T-helper 1 cell (primary cell): ENCODE data around the gene FAM184B.

ENCODE experiments used
- DNase-seq, 5 donors: peaks; one replicate each; pipeline ENCODE4 v3.0.0-alpha.2; 2012 to 2020

The FAM184B gene

DNA sequence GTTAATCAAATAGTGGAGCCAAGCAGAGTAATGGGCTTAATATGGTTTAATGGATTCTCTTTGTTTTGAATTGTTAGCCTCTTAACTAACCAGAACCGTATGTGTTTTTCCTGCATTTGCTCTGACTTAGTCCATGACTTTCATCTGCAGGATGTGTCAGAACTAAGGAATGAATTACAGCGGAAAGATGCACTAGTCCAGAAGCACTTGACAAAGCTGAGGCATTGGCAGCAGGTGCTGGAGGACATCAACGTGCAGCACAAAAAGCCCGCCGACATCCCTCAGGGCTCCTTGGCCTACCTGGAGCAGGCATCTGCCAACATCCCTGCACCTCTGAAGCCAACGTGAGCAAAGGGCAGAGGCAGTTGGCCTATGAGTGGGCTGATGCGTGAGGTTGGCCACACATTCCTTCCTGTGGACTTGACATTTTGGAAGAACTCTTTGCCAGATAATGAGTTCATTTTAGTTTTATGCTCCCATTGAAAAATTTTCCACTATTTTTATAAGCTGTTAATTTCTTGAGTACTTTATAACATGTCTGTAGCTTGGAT is 157.9 kb downstream of the FAM184B start:
- no peak for DNase-seq

DNA sequence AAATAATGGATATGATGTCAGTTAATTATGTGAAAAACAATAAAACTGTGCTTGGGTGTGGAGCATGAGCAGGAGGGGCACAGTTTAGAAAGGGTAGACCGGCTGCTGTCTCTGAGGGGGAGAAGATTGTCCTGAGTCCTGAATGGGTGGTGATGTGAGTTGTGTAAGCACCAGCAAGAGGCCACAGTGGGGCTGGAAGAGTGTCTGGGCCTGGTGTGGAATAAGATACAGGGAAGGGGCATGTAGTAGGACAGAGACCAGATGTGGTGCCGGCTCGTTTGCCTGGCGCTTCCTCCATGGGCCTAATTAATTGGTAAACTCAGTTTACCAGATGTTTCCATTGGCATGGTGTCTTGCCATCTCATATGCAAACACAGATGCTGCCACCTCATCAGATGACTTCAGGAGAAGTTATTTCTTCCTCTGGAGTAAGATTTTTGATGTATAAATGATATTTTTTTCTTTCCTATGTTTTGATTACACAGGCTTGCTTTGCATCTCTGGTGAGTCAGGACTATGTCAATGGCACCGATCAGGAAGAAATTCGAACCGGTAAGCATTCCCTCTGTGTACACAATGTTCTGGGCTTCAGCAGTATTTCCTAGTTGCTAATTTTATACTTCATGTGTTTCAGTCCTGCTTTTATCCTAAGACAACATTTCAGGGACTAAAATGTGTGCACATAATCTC is 161.9 kb downstream of the FAM184B start:
- no peak for DNase-seq

DNA sequence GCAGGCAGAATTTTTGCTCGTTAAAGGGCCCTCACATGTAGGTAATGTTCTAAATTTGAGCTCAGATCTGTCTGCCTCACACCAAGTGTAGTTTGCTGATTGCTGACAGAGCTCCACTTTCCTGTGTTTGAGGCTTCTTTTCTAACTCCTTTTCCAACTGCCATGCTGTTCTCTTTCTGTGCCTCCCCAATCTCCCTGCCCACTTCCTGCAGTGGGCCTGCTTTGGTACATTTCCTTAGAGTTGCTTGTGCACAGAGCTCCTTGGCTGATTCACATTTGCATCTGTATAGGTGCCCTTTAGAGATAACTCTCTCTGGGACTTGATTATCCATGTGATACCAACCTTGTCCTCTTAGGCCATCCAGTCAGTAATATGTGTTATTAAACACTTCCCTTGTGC is 162.5 kb downstream of the FAM184B start:
- DNase-seq = no peak

DNA sequence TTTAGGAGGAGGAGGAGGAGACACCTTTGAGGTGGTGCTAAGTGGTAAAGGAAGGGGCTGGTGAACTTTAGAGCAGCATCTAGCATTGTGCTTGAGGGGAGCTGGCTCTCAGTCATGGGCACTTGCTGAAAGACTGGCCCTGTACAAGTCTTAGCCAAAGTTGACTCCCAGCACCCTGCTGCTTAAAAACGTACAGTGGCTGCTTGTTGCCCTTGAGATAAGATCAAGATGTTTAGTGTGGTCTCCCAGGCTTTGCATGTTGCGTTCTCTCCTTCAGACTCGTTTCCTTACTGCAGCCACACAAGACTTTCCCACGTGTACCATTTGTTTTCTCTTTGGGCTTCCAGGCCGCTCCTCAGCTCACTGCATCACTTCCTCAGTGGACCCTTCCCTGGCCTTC is 165.1 kb downstream of the FAM184B start:
- DNase-seq = no peak

DNA sequence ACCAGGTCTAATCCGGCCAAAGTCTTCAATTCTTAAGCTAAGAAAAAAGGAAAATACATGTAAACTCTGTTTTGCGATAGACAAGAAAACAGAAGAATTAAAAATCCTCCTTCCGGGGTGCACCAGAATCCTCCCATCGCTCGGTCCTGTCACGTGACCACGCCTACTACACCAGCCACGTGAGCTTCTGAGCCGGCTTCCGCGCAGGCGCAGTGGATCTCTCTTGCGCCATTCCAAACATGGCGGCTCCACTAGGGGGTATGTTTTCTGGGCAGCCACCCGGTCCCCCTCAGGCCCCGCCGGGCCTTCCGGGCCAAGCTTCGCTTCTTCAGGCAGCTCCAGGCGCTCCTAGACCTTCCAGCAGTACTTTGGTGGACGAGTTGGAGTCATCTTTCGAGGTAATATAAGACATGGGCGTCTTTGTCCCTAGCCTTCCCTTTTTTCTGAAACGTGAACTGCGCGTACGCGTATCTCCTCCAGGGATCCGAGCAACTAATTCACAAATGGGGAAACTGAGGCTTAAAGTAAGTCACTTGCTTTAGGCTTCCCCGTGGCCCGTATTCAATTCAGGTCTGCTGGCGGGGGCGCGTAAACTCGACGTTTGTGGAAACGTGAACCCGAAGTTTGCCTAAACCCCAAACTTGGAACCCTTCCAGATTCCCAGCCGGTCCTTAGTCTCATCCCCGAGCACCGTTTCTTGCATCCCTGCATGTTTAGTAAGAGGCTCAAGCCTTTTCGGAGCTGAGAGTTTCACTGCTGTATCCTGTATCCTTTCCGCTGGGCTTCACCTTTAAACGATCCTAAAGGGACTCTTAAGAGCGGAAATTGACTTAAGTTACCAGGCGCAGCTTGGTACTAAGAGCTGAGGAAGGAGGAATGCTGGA is 166.8 kb downstream of the FAM184B start, which contains the start of gene MED28:
TSS of gene MED28 (plus strand) at position 226 of the 884 bp plus-strand sequence. CDS start at position 240, 14 bp downstream.
- DNase-seq = peak; percentile 94 to 97 (median 94)

DNA sequence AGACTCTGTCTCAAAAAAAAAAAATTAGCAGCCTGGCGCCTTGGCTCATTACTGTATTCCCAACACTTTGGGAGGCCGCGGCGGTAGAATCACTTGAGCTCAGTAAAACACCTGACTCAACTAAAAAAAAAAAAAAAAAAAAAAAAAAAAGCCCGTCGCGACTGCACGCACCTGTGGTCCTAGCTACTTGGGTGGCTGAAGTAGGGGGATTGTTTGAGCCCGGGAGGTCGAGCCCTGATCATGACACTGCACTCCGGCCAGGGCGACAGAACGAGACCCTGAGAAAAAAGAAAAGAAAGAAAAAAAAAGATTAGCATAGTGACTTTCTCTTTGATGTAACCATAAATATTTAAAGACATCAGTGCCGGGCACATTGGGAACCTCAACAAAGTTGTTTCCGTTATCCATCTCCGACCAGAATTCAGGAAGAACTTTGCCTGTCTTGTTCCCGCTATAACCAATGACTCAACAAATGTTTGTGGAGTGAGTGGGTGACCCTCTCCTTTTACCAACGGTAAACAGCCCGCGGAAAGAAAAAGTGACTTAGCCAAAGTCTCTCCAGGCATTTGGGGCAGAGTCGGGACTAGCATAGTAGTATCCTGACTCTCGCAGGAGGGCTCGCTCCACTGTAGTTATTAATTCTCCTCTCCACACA is 167.5 kb downstream of the FAM184B start:
- peak in 3 of 5 donors; percentile 13 to 20 (median 15) for DNase-seq

DNA sequence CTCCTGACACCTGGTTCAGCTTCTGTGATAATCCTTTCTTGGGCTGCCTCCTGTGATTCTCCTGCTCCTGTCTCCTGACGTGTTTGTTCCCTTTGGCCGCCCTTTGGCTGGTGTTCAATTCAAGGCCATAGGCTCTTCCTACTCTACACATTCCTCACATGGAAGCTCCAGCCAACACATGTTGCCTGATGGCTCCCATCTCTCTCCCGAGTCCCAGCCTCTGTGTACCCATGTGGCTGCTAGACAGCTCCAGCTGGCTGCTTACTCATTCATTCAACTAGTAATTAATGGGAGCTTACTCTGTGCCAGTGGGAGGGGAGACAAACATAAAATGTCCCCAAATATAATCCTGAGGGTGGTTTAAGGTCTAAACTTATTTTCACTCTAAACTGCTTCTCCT is 176.2 kb downstream of the FAM184B start:
- no peak for DNase-seq

DNA sequence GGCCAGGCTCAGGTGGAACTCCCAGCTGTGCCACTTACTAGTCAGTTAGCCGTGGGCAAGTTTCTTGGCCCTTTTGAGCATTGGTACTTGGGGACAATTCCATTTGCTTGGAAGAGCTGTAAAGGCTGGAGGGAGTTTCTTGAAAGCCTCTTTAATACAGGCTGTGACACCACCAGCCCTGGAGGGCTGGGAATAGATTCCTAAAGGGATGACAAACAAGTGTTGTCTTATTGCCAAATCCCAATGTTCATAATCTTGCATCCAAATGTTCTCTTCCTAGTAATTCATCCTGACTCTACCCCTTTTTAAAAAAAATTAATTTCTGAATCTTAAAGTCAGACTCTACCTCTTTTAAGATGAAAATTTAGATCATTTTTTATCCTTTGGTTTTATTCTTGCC is 181.6 kb downstream of the FAM184B start:
- DNase-seq = no peak

DNA sequence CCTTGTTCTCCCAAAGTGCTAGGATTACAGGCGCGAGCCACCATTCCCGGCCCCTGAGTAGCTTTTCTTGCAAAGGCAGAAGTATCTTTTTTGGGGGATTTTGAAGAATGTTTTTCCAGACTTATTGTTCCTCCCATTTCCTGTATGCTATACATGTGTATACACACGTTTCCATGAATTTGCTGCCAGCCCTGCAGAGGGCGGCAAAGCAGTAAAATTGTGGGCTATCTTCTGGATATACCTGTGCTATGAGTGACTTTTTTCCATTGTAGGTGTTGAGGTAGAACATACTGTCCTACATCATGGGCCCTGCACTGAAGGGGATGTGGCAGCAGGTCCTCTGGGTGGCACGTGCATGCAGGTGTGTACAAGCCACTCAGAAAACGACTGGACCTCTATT is 183.9 kb downstream of the FAM184B start:
- no peak for DNase-seq

DNA sequence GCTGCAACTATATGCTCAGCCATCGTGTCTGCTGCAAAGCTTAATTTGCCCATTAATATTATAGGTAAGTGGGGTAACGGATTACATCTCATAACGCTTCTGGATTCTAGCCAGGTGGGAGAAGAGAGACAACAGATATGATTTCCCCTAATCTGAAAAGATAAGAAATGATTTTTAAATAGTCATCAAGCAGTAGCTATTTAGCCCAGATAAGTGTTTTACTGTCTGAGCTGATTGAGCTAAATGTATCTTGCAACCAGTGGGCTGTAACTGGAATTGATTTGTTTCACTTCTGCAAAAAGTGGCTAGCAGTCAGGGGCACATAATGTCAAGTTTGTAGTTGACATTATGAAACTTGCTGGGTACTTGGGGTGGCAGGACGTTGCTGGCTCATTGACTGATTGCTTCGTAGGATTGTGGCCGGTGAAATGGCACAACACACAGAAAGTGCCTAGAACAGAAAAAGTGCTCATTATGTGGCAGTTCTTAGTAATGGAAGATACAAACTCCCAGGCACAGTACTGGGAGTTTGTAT is 185.9 kb downstream of the FAM184B start:
- no peak for DNase-seq

DNA sequence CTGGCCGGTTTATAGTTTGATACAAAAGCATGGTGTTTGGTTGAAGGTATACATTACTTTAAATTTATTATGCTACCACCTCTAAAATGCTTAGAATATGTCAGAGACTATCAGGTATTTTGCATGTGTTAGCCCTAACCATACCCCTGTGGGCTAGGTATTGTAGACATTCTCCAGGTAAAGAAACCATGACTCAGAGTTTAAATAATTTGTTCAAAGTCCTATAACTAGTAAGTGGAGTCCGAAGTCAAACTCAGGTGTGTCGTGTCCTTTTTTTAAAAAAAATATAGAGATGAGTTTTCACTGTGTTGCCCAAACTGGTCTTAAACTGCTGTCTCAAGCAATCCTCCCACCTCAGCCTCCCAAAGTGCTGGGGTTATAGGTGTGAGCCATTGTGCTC is 192.1 kb downstream of the FAM184B start:
- DNase-seq = no peak

DNA sequence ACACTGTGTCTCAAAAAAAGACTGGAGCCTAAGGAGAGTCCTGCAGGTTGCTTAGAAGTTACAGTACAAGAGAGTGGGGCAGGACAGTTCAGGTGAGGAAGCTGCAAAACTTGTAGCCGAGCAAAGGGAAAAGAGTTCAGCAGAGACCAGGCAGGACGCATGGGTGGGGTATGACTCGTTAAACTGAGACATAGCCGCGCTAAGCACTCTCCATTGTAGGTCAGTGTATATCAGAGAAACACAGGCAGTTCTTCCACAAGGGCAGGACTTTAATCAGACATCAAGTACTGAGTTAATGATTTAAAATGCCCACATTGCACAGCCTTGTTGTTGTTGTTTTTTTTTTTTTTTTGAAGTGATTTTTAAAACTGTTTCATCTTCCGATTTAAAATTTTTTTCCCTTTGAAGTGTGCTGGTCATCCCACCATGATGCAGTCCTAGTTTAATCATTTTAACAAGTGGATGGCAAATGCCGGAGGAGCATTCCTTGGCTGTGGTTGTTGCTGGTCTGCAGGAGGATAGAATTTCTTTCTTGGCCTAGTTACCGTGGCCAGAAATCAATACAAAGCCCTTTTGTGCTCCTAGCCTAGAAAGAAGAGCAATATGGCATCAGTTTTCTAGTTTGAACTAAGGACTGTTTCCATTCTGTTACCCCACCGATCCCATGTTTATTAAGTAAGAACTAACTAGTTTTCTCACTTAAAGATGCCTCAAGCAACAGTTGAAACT is 194.2 kb downstream of the FAM184B start:
- DNase-seq = no peak

DNA sequence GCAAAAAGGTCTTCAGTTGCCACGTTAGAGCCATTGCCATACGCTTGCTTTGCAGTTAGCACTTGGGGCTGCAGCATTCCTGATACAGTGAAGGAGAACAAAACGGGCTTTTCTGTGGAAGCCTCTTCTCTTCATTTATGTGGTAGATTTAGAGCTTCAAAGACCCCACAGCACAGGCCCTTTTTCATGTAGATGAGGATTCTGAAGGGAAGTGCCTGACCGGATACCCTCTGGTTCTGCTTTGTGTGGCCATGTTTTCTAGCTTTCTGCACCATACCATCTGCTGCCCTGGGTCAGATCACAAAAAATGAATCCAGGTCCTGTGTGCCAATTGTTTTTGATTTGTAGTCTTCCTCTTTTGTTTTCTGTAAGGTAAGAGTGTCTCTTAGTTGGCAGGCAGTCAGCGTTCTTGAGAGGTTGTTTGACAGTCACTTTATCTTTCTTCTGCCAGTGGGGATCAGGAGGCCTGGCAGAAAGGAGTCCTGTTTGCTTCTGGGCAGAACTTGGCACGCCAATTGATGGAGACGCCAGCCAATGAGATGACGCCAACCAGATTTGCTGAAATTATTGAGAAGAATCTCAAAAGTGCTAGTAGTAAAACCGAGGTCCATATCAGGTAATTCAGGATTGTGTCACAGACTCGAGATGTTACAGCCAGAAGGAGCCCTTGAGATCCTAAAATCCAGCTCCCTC is 196.8 kb downstream of the FAM184B start:
- DNase-seq = no peak

DNA sequence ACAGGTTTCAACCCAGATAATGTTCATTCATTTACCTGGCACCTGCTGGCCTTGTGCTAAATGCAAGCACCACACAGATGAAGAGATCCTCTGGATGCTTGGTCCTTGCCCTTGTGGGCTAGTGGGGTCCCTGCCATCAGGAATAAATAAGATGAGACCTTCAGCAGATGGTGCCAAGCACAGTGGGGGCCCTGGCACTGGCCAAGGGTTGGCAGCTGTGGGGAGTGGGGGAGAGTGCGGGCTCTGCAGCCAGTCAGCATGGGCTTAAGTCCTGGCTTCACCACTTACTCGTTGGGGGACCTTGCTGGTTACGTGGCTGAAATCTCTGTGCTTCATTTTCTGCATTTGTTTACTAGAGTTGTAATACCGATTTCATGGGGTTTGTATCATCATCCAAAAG is 197.5 kb downstream of the FAM184B start:
- no peak for DNase-seq

DNA sequence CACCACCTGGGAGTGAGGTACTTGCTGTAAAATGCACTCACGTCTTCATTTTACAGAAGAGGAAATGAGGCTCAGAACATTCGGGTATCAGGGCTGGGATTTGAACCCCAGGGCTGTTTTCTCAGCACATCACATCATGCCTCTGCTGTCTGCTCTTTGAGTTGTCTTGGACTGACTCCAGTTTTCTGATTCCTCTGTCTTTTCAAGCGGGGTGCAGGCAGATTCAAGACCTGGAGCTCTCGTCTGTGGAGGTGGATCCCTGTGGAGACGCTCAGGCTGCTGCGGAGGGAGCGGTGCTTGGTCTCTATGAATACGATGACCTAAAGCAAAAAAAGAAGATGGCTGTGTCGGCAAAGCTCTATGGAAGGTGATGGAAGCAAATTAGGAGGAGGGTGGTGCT is 198.1 kb downstream of the FAM184B start:
- no peak for DNase-seq

DNA sequence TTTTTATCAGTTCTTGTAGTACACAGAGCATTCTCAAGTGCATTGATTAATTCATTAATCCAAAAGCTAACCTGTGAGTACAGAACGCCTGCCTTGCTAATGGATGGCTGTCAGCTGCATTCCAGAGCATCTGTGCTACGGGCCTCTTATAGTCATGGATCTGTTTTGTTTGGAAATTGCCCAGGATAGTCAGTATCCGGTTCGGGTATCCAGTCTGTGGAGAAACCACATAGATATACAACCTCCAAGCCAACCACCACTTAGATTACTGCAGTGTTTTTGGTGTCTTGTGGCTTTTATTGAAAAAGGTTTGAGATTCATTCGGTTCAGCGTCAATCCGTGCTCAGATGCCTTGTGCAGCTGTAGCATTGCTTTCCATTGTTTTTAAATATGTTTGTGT is 200.5 kb downstream of the FAM184B start:
- DNase-seq = no peak
